Measurements from ENCODE around the gene UTF1.

GRCh38 chr10:133197786-133198185 lies 32.2 kb upstream of the UTF1 start:
- TF ChIP-seq GATA3 (IDR thresholded peaks at IDR 0.05; ENCODE audit: low read depth, low read length): no peak
- TF ChIP-seq GATA2 (IDR thresholded peaks at IDR 0.05; ENCODE audit: low read depth, low read length): no peak

Data from SH-SY5Y (cell line).